NCI-H1417 (cell line): Measurements from ENCODE around the gene DRP2.
A peak's percentile ranks its signal among the peaks of the same experiment; 100 is the strongest.
"Not testable (repeated sequence)": the region's sequence is repeated elsewhere in the genome, so short reads cannot be mapped to it uniquely, and the experiment has no call there.

Experiments used
- DNase-seq, 3 experiments: peaks; one replicate each; lab custom pipeline; 2025; lab: John Stamatoyannopoulos, UW

DRP2 gene, protein sequence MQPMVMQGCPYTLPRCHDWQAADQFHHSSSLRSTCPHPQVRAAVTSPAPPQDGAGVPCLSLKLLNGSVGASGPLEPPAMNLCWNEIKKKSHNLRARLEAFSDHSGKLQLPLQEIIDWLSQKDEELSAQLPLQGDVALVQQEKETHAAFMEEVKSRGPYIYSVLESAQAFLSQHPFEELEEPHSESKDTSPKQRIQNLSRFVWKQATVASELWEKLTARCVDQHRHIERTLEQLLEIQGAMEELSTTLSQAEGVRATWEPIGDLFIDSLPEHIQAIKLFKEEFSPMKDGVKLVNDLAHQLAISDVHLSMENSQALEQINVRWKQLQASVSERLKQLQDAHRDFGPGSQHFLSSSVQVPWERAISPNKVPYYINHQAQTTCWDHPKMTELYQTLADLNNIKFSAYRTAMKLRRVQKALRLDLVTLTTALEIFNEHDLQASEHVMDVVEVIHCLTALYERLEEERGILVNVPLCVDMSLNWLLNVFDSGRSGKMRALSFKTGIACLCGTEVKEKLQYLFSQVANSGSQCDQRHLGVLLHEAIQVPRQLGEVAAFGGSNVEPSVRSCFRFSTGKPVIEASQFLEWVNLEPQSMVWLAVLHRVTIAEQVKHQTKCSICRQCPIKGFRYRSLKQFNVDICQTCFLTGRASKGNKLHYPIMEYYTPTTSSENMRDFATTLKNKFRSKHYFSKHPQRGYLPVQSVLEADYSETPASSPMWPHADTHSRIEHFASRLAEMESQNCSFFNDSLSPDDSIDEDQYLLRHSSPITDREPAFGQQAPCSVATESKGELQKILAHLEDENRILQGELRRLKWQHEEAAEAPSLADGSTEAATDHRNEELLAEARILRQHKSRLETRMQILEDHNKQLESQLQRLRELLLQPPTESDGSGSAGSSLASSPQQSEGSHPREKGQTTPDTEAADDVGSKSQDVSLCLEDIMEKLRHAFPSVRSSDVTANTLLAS

DNA sequence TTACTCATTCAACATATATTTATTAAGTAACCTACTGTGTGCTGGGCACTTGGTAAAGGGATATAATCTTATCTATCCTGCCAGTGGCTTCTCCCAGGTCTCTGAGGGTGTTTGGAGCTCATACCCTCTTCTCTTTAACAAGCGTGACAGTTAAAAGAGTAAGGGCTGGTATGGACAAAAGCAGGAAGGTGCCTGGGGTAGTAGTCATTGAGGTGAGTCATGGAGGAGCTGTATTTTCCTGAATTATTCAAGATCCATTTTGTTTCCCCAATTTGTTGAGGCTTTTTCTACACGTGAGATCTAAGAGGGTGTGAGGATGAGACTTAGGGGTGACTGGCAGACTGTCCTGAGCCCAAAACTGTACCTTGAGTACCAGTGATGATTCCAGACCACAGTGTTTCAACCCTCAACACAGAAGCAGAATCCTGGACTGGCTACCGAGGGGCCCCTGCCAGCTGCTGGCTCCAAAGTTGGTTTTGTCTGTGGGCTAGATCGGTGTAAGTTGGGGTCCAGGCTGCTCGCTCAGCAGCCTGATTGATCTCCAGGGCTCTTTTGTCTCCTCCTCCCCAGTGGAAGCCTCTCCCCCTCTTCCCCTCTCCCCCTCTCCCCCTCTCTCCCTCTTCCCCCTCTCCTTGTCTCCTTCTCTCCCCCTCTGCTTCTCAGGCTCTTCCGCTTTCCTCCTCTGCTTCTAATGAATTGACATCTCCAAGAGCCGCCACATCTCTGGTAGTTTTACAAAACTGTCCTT is at the start of gene DRP2:
TSS of gene DRP2 (plus strand) at position 671 of the 748 bp plus-strand sequence. CDS start 11,862 bp downstream, outside the sequence.
- DNase-seq: no peak

DNA sequence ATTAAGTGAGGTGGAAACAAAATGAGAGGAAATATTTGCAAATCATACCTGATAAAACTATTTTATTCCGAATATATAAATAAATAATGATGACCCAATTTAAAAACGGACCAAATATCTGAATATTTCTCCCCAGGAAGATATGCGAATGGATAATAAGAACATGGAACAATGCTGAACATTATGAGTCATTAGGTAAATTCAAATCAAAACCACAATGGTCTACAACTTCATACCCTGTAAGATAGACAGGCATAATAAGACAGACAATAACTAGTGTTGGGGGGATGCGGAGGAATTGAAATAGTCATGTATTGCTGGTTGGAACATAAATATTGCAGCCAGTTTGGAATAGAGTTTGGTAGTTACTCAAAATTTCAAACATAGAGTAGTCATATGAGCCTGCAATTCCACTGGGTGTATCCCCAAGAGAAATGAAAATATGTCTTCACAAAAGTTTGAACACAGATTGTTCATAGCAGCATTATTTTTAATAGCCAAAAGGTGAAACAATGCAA is 47.6 kb upstream of the DRP2 start:
- DNase-seq: no peak

DNA sequence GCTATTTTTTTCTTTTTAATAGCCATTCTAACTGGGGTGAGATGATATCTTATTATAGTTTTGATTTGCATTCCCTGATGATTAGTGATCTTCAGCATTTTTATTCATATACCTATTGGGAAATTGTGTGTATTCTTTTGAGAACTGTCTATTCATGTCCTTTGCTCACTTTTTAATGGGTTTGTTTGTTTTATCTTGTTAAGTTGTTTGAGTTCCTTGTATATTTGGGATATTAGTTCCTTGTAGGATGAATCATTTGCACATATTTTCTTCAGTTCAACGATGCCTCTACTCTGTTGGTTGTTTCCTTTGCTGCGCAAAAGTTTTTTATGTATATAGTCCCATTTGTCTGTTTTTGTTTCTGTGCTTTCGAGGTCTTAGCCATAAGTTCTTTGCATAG is 43.1 kb upstream of the DRP2 start:
- no peak for DNase-seq

DNA sequence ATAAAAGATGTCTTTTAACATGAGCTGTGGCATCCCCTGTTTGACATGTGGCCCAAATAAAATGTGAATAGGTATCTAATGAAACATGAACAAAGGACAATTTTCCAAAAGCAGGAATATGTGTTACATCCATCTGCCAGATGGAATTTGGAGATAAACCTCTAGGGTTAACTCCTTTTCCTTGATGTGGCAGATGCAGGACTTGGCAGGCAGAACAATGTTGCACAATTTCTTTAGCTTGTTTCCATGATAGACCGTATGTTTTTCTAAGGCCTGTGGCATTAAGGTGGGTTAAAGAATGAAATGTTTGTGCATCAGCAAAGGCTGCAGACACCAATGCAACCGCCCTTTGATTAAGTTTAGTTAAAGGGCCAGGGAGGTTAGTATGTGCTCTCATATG is 34.7 kb upstream of the DRP2 start:
- not testable (repeated sequence) for DNase-seq

DNA sequence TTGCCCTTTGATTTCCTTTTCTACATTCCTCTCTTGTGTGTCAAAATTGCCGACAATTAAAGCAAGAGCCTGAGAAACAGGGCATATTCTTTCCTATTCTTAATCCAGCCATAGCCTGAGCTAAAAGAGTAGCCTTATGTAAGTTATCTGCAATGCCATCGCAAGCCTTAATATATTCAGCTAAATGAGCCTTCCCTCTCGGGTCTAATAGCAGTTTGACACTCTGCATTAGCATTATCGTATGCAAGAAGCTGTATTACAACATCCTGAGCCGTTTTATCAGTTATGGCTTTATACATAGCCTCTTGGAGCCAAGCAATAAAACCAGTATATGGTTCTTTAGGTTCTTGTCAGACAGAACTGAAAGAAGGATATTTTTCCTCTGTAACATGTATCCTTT is 31.6 kb upstream of the DRP2 start:
- DNase-seq: not testable (repeated sequence)

DNA sequence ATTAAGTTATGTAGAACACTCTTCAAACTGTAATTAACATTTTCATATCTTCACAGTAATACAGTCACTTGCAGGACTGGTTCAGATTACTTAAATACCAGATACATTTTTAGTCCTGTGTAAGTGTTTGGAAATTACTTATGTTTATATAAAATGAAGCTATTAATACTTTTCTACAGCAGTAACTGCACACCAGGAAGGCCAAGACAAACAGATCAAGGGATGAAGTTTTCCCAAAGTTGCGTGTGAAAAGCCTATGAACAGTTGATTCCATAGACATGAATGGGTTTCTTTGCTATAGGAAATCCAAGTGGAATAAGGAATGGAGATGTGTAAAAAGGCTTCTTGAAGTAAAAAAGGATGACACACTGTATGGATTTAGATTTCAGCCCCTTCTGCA is 28.9 kb upstream of the DRP2 start:
- no peak for DNase-seq

DNA sequence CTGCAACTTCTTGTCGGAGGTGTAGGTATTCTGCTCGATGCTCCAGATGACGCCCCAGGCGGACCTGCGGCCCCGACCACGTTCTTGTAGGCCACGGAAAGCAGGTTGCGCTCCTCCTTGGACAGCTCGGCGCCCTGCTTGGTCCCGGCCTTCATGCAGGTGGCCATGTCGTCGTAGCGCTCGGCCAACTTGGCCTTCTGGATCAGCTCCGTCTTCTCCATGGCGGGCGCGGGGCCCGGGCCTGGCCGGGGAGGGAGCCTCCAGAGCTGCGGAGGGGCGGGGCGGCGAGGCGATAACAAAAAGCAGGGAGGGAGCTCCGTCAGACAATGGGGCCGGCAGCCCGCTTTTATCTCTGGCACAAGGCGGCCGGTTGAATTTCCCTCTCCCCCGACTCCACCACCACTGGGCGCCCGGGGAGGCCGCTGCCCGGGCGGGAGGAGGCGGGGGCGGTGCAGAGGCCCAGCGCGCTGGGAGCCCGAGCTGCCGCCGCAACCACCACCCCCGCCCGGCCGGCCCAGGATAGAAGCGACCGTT is 28.3 kb upstream of the DRP2 start:
- no peak for DNase-seq

DNA sequence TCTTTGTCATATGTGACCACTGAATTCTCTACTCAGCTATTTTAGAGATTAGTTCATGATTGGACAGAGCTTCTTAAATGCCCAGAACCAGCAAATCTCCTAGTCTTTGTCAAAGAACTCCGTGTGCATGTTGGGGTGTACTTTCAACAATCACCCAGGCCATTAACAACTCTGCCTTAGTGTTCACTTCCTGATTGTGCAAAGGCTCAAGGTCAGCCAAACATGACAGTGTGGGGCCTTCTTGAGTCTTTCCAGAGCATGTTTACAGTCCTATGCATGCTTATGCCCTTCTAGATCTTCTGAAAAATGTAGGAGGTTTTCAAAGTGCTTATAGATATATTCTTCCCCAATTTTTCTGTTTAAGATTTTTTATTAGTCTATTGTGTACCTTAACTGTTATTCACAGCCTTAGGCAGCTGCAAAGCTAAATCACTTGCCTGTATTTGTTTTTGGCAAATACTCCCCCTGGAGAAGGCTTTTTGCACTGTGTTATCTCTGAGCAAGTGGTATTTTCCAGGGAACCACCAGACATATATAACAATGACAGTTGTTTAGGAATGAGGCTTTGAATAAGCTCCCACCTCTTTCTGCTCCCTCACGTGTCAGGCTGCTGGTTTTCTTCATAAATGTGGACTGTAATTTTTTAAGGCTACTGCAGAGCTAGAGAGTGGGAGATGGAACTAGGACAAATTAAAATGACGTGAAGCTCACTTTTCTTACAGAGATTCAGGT is 24.0 kb upstream of the DRP2 start:
- DNase-seq: no peak

DNA sequence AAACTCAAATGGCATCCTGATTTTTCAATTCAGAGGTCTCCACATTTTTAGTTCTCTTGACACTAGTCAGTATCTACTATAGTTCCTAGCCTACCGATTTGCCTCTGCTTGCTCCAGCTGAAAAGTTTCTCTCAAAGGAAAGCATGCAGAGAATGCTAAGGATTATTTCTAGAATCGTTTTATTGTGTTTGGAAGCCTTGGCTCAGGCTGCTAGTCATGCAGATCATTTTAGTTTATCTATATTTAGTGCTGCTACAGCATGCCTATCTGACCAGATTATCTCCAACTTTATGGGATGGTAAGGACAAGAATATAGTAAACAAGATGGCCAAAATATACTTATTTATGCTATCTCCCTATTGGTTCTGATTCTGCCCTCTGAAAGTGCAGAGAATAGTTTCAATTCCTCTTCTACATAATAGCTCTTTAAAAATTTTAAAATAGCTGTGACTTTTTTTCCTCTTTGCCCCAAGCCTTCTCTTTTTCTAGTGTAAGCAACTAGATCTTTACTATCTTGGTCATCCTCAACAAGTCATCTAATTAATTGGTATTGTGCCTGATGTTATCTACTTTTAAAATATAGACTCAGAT is 15.7 kb upstream of the DRP2 start:
- no peak for DNase-seq

DNA sequence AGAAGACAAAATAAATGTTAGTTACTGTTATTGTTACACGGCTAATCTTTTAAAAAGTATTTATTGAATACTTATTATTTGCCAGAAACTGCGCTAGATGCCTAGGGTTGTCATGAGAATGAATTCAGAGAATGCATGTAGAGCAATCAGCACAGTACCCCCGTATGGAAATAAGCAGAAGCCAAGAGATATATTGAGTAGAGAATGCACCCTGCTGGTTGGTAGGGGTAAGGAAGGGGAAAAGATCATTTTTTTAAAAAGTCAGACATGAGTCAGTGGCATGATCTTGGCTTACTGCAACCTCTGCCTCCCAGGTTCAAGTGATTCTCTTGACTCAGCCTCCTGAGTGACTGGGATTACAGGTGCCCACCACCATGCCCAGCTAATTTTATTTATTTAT is 13.1 kb upstream of the DRP2 start:
- peak in 1 of 3 experiments; percentile 20 for DNase-seq

DNA sequence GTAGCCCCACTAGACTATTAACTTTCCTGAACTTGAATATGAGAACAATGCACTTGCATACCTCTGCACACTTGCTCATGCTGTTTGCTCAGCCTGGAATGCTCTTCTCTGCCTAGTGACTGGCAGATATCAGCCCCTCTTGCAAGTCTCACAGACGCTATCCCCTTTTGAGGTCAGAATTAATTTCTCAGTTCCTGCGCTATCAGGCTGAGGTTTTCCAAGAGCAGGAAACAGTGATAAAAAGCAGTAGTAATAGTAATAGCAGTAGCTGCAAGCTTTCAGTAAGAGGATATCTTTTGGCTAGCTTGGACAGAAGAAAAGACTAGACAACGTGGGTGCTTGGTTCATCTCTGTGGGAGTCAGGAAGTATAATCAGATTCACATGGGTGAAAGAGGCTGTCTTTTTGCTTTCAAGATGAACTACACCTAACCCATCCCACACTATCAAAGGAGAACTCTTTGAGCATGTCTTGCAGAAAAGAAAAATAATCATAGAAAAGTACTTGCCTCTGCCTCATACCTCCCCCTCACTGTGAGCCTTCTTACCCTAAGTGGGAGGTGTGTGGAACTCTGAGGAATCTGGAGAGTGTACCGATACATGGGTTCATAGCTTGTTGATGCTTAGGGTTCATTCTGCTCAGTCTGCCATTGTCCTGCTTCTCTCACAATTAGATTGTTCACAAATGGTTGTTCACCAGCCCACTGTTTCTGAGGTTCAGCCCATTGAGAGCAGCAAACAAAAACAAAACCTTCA is 11.3 kb upstream of the DRP2 start:
- no peak for DNase-seq

DNA sequence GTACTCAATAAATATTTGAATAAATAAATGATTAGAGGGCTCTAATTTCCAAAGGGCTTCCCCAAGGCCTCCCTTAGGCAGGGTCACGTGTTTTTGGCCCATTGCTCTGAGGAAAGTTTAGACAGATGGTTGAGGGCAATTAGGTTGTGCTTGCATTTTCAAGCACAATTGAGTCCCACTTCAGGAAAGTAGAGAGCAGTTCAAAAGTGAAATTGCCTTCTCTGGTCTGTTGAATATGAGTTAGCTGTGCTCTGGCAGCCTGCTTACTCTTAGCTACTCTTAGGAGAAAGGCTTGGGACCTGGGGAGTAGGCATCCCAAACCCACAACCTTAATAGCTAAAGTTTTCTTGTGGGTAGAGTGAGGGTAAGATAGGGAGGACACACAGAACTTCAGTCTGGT is 9.0 kb upstream of the DRP2 start:
- DNase-seq: peak in 2 of 3 experiments; percentile 46 to 64

DNA sequence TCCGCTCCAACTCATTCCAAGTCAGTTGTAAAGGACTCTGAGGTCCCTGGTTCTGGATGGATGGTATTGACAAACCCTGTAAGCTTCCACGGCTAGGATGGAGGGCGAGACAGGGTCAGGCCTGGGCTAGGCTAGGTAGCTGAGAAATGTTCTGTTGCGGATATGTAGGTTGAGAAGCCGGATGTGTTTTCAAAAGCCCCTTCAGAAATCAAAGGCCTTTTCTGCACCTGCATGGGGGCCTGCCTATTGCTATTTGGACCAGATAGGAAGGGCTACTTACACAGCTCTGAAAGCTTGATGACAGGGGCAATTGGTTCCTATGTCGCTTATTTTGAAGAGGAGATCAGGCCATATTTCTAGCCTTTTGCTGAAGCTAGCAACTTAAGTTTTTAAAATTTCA is 1.9 kb upstream of the DRP2 start:
- DNase-seq: no peak

DNA sequence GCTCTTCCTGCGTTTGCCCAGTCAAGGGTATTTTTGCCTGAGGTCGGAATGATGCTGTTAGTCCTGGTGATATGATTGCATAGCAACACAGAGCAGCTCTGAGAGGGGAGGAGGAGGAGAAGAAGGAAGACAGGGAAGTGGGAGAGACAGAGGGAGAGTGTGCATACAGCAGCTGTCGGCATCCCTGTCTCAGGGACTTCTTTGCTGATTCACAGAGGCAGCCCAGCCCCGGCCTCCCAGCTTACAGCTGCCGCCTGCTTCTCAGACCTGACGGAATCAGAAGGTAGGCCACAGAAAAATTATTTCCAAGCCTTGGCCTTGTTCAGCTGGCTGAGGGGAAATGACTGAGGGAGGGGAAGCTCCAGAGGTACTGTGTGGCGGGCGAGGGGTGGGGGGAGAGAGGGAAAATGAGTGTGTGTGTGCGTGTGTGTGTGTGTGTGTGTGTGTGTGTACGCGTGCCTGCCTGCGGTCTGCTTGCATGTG is 319 bp downstream of the DRP2 start:
- DNase-seq: peak in 2 of 3 experiments; percentile 17 to 37

DNA sequence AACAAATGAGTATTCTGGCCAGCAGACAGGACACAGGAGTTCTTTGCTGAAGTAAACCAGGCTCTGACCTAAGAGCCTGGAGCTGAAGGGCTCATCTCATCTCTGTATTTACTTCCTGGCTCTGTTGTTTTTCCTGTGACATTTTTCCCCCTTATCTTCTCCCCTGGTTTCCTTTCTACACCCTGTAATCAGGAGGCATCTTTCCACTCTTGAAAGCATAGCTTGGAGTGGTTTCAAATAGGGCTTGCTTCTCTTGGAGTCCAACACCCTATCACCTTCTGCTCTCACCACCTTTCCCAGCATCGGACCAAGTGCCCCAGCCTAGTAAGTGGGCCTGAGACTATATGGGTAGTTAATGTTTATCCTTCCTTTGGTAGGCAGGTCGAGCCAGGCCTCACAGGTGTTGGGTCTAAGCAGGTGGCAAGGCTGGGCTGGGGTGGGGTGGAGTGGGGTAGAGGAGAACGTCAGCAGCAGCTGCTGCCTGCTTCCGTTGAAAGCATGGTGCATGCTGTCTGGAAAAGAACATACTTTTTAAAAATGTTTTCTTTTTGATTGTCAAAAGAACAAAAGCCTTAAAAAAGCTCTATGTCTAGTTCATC is 1.2 kb downstream of the DRP2 start:
- peak in 1 of 3 experiments; percentile 36 for DNase-seq

DNA sequence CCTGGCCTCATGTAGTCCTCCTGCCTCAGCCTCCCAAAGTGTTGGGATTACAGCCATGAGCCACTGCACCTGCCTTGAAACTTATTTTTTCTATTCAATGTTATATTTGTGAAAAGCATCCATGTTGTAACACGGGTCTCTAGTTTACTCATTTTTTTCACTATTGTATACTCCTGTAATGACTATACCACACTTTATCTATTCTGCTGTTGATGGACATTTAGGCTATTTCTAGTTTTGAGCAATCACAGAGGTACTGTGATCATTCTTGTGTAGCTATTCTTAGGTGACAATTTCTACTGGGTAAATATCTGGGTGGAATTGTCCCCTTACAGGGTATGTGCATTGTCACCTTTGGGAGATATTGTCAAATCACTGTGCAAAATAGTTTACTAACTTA is 3.6 kb downstream of the DRP2 start:
- DNase-seq: no peak

DNA sequence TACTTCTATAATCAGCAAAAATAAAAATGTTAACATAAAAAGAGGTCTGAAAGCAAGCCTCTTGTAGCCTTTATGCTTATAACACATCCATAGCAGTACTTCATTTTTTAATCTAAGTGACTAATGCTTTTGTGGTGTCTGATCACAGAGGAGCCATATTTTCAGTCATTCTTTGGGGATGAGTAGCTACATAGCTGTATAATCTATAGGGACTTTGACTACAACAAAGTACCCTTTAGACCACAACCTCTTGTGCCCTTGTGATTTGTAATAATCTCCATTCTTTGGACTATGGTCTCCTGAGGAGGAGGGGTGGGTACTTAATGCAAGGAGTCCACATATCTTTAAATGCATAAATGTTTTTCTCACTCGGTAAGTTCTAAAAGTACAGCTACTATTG is 9.6 kb downstream of the DRP2 start:
- no peak for DNase-seq

DNA sequence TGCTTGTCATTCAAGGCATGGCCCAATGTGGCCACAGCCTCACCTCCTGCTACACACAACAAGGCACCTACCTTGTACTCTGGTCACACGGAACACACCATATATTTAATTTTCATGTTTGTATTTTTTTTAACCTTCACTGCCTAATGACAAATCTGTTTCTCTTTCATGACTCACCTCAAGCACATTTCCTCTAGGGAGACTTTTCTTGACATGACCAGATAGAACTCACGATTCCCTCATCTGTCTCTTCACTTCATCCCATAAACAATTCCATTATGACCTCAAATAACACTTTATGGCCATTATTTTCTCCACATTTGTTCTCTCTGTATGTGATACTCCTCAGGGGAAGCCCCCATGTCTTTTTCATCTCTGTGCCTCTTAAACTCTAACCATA is 11.1 kb downstream of the DRP2 start:
- DNase-seq: no peak

DNA sequence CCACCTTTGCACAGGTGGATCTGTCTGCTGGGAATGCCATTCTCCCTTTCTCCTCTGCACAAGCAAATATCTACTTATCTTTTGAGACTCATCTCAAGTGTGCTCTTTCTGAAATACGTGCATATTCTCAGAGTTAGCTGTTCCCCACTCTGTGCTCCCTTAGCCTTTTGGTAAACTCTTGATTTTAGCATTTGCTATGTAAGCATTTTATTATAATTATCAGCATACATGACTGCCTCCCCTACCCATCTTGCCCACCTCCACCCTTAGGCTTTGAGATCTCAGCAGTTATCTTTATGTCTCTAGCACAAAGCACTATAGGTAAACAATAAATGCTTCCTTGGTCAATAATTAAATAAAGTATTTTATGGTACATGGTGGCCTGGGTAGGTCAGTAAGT is 11.5 kb downstream of the DRP2 start:
- DNase-seq: no peak
